ENCODE data around the gene GSS.
"Not testable (repeated sequence)": the region's sequence is repeated elsewhere in the genome, so short reads cannot be mapped to it uniquely, and the experiment has no call there.

The GSS gene

DNA sequence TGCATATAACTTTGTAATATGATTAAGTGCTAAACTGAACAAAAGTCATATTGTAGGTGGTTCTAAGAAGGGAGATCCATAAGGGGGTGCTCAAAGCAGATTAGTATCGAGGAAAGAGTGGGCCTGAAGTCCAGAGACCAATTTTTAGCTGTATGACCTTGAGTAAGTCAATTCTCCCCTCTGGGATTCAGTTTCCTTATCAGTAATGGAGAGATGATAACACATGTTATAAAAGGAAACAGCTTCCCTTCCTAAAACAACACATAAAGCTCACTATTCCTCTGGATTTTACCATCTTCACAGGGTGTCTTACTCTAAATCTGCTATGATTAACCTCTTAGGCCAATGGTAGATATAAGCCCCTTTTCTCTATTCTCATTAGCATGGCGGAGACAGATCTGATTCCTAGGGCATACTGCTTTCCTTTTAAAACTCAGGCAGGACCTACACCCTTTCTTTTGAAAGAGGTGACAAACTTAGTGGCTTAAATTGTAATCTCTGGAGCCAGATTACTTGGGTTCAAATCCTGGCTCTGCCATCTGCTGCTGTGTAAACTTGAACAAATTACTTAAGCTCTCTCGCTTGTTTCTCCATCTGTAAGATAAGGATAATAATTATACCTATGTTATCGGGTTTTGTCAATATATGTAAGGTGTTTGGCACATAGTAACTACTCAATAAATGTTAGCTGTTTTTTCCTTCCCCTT is 39.7 kb downstream of the GSS start:
- H3K4me3 ChIP-seq (ENCODE audit: low read depth in 1 of 5, low read length in 5 of 5), result no peak overlapping the region
- H3K36me3 ChIP-seq (ENCODE audit: control insufficient read depth in 5 of 5, insufficient read depth in 5 of 5, low read length in 5 of 5), result peaks cover 4 to 72% (median 45%) of the 10 kb centered on the region in 5 donors
- H3K9ac ChIP-seq (ENCODE audit: low read length in 5 of 5), result peak overlapping the region in 3 of 5 donors; percentile 13 to 54 (median 31)
- H3K9me3 ChIP-seq (ENCODE audit: control insufficient read depth in 5 of 5, low read length in 5 of 5), result no peaks in the 10 kb centered on the region
- H3K27me3 ChIP-seq (ENCODE audit: control insufficient read depth in 5 of 5, insufficient read depth in 4 of 5, low read length in 5 of 5), result no peaks in the 10 kb centered on the region
- H3K4me1 ChIP-seq (ENCODE audit: control insufficient read depth in 5 of 5, insufficient read depth in 5 of 5, low read length in 5 of 5), result peaks cover 0 to 29% (median 10%) of the 10 kb centered on the region in 5 donors
- H3K27ac ChIP-seq (ENCODE audit: low read depth, low read length), result peak overlapping the region; percentile 38

DNA sequence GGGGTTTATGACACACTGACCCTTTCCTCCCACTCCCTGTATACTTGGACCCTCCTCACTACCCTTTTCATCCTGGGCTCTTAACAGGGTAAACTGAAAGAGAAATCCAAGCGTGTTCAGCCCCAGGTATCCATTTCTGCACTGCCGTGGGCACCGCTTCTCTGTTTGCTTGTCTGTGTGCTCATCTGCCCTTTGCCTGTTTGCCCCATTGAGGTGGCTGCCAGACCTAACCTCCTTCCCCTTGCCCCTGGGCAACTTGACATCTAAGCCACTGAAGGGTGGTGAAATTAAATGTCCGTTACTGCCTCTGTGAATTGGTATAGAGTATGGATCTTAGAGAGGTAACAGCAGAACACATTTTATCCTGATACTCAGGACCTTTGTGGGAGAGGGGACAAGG is 40.5 kb downstream of the GSS start:
- H3K9ac ChIP-seq (ENCODE audit: low read length in 5 of 5), result peak overlapping the region in 3 of 5 donors; percentile 1 to 31 (median 29)
- H3K36me3 ChIP-seq (ENCODE audit: control insufficient read depth in 5 of 5, insufficient read depth in 5 of 5, low read length in 5 of 5), result peaks cover 4 to 64% (median 37%) of the 10 kb centered on the region in 5 donors
- peak overlapping the region; percentile 66 for H3K27ac ChIP-seq (ENCODE audit: low read depth, low read length)
- no peaks in the 10 kb centered on the region for H3K27me3 ChIP-seq (ENCODE audit: control insufficient read depth in 5 of 5, insufficient read depth in 4 of 5, low read length in 5 of 5)
- no peaks in the 10 kb centered on the region for H3K9me3 ChIP-seq (ENCODE audit: control insufficient read depth in 5 of 5, low read length in 5 of 5)
- no peak overlapping the region for H3K4me3 ChIP-seq (ENCODE audit: low read depth in 1 of 5, low read length in 5 of 5)
- H3K4me1 ChIP-seq (ENCODE audit: control insufficient read depth in 5 of 5, insufficient read depth in 5 of 5, low read length in 5 of 5), result peaks cover 0 to 27% (median 10%) of the 10 kb centered on the region in 5 donors

DNA sequence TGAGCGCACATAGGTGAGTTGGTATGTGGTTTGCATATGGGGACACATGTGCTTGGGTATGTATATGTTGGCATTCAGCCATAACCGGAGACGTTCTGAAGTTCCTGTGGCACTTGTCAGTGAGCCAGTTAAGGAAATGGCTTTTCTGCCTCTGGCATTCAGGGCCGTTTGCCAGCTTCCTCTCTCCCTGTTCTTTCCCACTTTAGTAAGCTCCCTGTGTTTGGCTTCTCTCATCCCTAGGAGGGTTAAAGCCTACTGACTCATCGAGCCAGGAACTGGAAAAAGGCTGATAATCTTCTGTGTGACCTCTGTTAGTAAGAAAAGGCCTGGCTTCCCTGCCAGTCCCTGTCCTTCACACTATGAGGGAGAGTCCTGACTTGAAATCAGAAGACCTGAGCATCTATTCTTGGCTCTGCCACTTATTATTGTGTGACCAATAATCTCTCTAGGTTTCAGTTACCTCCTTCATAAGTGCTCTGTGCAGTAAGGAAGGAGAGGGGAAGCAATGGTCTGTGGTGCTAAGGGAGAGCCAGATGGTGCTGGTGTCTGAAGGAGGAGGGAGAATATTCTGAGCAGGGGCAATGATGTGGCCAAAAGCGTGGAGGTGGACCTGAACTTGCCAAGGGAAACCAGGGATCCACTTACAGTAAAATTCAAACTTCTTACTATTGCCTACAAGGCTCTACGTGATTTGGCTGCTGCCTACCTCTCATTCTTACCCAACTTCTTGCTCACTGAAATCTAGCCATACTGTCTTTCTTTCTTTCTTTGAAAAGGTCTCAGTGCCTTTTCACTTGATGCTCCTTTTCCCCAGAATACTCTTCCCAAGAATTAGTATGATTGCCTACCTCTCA is 47.8 kb downstream of the GSS start:
- H3K27me3 ChIP-seq (ENCODE audit: control insufficient read depth in 5 of 5, insufficient read depth in 4 of 5, low read length in 5 of 5), result no peaks in the 10 kb centered on the region
- peak overlapping the region; percentile 51 for H3K27ac ChIP-seq (ENCODE audit: low read depth, low read length)
- H3K36me3 ChIP-seq (ENCODE audit: control insufficient read depth in 5 of 5, insufficient read depth in 5 of 5, low read length in 5 of 5), result peaks cover 0 to 4% (median 0%) of the 10 kb centered on the region in 5 donors
- H3K4me3 ChIP-seq (ENCODE audit: low read depth in 1 of 5, low read length in 5 of 5), result no peak overlapping the region
- peaks cover 6 to 51% (median 40%) of the 10 kb centered on the region in 5 donors for H3K4me1 ChIP-seq (ENCODE audit: control insufficient read depth in 5 of 5, insufficient read depth in 5 of 5, low read length in 5 of 5)
- H3K9me3 ChIP-seq (ENCODE audit: control insufficient read depth in 5 of 5, low read length in 5 of 5), result no peaks in the 10 kb centered on the region
- peak overlapping the region in 3 of 5 donors; percentile 12 to 57 (median 30) for H3K9ac ChIP-seq (ENCODE audit: low read length in 5 of 5)

DNA sequence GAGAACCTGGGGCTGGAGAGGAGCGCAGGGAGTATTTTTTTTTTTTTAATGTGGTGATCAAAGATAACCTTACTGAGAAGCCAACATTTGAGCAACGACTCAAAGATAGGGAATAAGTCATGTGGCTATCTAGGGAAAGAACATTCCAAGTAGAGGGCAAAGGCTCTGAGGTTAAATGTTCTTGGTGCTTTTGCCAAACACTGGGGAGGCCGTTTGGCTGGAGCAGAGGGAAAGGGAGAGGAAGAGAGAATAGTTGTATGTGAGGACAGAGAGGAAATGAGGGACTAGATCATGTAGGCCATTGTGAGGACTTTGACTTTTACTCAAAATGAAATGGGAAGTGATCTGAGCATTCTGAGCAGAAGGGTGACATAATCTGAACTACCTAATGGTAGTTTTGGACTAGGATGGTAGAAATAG is 51.4 kb downstream of the GSS start:
- Histone ChIP-seq H3K36me3 (ENCODE audit: control insufficient read depth in 5 of 5, insufficient read depth in 5 of 5, low read length in 5 of 5) (peaks cover 0 to 7% (median 5%) of the 10 kb centered on the region in 5 donors), H3K4me3 (ENCODE audit: low read depth in 1 of 5, low read length in 5 of 5) (no peak overlapping the region), H3K9me3 (ENCODE audit: control insufficient read depth in 5 of 5, low read length in 5 of 5) (no peaks in the 10 kb centered on the region), H3K4me1 (ENCODE audit: control insufficient read depth in 5 of 5, insufficient read depth in 5 of 5, low read length in 5 of 5) (peaks cover 6 to 65% (median 45%) of the 10 kb centered on the region in 5 donors), H3K9ac (ENCODE audit: low read length in 5 of 5) (peak overlapping the region in 1 of 5 donors; percentile 40), H3K27ac (ENCODE audit: low read depth, low read length) (peak overlapping the region; percentile 69), H3K27me3 (ENCODE audit: control insufficient read depth in 5 of 5, insufficient read depth in 4 of 5, low read length in 5 of 5) (no peaks in the 10 kb centered on the region)

DNA sequence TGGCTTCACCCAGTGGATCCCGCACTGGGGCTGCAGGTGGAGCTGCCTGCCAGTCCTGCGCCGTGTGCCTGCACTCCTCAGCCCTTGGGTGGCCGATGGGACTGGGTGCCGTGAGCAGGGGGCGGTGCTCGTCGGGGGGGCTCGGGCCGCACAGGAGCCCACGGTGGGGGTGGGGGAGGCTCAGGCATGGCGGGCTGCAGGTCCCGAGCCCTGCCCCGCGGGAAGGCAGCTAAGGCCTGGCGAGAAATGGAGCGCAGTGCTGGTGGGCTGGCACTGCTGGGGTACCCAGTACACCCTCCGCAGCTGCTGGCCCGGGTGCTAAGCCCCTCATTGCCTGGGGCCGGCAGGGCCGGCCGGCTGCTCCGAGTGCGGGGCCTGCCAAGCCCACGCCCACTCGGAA is 56.9 kb downstream of the GSS start:
- H3K27me3 ChIP-seq (ENCODE audit: control insufficient read depth in 5 of 5, insufficient read depth in 4 of 5, low read length in 5 of 5); H3K9me3 ChIP-seq (ENCODE audit: control insufficient read depth in 5 of 5, low read length in 5 of 5); H3K27ac ChIP-seq (ENCODE audit: low read depth, low read length); H3K4me3 ChIP-seq (ENCODE audit: low read depth in 1 of 5, low read length in 5 of 5); H3K9ac ChIP-seq (ENCODE audit: low read length in 5 of 5); H3K36me3 ChIP-seq (ENCODE audit: control insufficient read depth in 5 of 5, insufficient read depth in 5 of 5, low read length in 5 of 5): not testable (repeated sequence)
- peaks cover 0 to 43% (median 22%) of the 10 kb centered on the region in 5 donors for H3K4me1 ChIP-seq (ENCODE audit: control insufficient read depth in 5 of 5, insufficient read depth in 5 of 5, low read length in 5 of 5)

DNA sequence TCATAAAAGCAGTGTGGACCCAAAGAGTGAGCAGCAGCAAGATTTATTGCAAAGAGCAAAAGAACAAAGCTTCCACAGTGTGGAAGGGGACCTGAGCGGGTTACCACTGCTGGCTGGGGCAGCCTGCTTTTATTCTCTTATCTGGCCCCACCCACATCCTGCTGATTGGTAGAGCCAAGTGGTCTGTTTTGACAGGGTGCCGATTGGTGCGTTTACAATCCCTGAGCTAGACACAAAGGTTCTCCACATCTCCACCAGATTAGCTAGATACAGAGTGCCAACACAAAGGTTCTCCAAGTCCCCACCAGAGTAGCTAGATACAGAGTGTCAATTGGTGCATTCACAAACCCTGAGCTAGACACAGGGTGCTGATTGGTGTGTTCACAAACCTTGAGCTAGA is 57.5 kb downstream of the GSS start:
- not testable (repeated sequence) for H3K9ac ChIP-seq (ENCODE audit: low read length in 5 of 5); H3K36me3 ChIP-seq (ENCODE audit: control insufficient read depth in 5 of 5, insufficient read depth in 5 of 5, low read length in 5 of 5); H3K27ac ChIP-seq (ENCODE audit: low read depth, low read length); H3K9me3 ChIP-seq (ENCODE audit: control insufficient read depth in 5 of 5, low read length in 5 of 5); H3K4me3 ChIP-seq (ENCODE audit: low read depth in 1 of 5, low read length in 5 of 5); H3K27me3 ChIP-seq (ENCODE audit: control insufficient read depth in 5 of 5, insufficient read depth in 4 of 5, low read length in 5 of 5)
- H3K4me1 ChIP-seq (ENCODE audit: control insufficient read depth in 5 of 5, insufficient read depth in 5 of 5, low read length in 5 of 5), result peaks cover 0 to 37% (median 17%) of the 10 kb centered on the region in 5 donors

DNA sequence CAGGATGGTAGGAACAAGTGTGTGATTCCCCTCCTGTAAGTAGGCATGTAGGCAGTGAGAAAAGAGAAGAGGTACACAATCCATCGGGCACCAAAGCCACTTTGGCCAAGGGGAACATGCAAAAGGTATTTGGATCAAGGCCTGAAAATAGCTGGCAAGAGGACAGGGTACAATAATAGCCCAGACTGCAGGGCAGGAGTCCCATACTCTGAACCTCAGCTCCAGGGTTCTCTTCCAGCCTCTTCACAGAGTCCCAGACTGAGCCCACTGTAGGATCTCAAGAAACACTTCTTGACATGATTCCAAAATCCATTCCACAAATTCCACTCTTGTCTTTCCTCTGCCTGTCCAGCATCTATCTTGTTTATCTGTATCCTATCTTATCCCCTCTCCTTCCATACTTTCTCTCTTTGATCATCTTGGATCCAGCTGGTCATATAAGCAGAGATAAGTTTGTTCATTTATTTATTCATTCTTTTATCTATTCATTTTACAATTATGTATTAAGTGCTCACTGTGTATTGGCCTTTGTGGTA is 59.5 kb downstream of the GSS start:
- Histone ChIP-seq H3K27me3 (ENCODE audit: control insufficient read depth in 5 of 5, insufficient read depth in 4 of 5, low read length in 5 of 5) (no peaks in the 10 kb centered on the region), H3K4me3 (ENCODE audit: low read depth in 1 of 5, low read length in 5 of 5) (no peak overlapping the region), H3K9ac (ENCODE audit: low read length in 5 of 5) (peak overlapping the region in 1 of 5 donors; percentile 17)

DNA sequence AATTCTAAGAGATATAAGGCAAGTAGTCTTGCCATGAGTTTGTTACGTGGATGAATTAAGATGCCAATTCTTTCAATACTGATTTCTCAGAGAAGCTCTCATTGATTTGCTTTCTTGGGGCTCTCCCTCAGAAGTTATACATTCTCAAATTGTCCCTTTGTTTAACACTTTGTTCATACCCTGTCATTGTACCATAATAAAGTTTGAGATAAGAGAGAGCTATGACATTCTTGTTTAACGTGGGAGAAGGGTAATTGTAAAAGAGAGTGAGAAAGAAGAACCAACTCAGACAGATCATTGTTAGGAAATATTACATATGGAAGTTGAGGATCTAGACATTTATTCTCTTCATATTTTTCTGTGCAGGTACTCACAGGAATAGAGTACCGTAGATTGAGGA is 60.1 kb downstream of the GSS start:
- Histone ChIP-seq H3K4me1 (ENCODE audit: control insufficient read depth in 5 of 5, insufficient read depth in 5 of 5, low read length in 5 of 5) (peaks cover 0 to 47% (median 31%) of the 10 kb centered on the region in 5 donors), H3K36me3 (ENCODE audit: control insufficient read depth in 5 of 5, insufficient read depth in 5 of 5, low read length in 5 of 5) (peaks cover 0 to 12% (median 3%) of the 10 kb centered on the region in 5 donors), H3K9ac (ENCODE audit: low read length in 5 of 5) (no peak overlapping the region), H3K9me3 (ENCODE audit: control insufficient read depth in 5 of 5, low read length in 5 of 5) (no peaks in the 10 kb centered on the region), H3K4me3 (ENCODE audit: low read depth in 1 of 5, low read length in 5 of 5) (no peak overlapping the region), H3K27ac (ENCODE audit: low read depth, low read length) (peak overlapping the region; percentile 57), H3K27me3 (ENCODE audit: control insufficient read depth in 5 of 5, insufficient read depth in 4 of 5, low read length in 5 of 5) (no peaks in the 10 kb centered on the region)

More for the DNA sequence above, 59.5 kb downstream of the GSS start:
- H3K9me3 ChIP-seq (ENCODE audit: control insufficient read depth in 5 of 5, low read length in 5 of 5), result no peaks in the 10 kb centered on the region
- H3K4me1 ChIP-seq (ENCODE audit: control insufficient read depth in 5 of 5, insufficient read depth in 5 of 5, low read length in 5 of 5), result peaks cover 0 to 43% (median 31%) of the 10 kb centered on the region in 5 donors
- H3K27ac ChIP-seq (ENCODE audit: low read depth, low read length), result peak overlapping the region; percentile 57
- peaks cover 0 to 9% (median 3%) of the 10 kb centered on the region in 5 donors for H3K36me3 ChIP-seq (ENCODE audit: control insufficient read depth in 5 of 5, insufficient read depth in 5 of 5, low read length in 5 of 5)

DNA sequence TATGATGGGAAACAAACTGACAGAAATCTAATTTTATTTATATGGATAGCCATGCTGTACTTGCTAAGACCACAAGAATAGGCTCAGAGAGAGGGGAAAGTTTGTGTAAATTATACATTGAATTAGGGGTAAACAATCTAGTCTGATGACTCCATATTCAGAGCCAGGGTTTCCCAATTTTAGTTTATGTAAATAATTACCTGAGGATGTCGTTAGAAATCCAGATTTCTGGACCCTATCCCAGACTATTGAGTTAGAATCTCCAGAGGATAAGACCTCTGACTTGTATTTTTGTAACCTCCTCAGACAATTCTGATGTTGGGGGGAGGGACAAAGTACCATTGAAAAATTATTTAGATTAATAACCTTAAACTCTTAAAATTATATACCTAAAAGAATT is 60.9 kb downstream of the GSS start:
- Histone ChIP-seq H3K9ac (ENCODE audit: low read length in 5 of 5) (no peak overlapping the region), H3K27ac (ENCODE audit: low read depth, low read length) (peak overlapping the region; percentile 58)

More for the DNA sequence above, 60.9 kb downstream of the GSS start:
- Histone ChIP-seq H3K9me3 (ENCODE audit: control insufficient read depth in 5 of 5, low read length in 5 of 5) (no peaks in the 10 kb centered on the region), H3K27me3 (ENCODE audit: control insufficient read depth in 5 of 5, insufficient read depth in 4 of 5, low read length in 5 of 5) (no peaks in the 10 kb centered on the region), H3K36me3 (ENCODE audit: control insufficient read depth in 5 of 5, insufficient read depth in 5 of 5, low read length in 5 of 5) (peaks cover 0 to 12% (median 3%) of the 10 kb centered on the region in 5 donors), H3K4me3 (ENCODE audit: low read depth in 1 of 5, low read length in 5 of 5) (no peak overlapping the region), H3K4me1 (ENCODE audit: control insufficient read depth in 5 of 5, insufficient read depth in 5 of 5, low read length in 5 of 5) (peaks cover 0 to 51% (median 28%) of the 10 kb centered on the region in 5 donors)

All from subcutaneous abdominal adipose tissue (tissue), 5 donors.